Effector CD4-positive, alpha-beta T cell (primary cell): ENCODE data around the gene ZAP70.
A peak's percentile ranks its signal among the peaks of the same experiment; 100 is the strongest.

ENCODE experiments used
- DNase-seq: peaks from one replicate; pipeline ENCODE4 v3.0.0-alpha.2; 2020

Gene ZAP70

DNA sequence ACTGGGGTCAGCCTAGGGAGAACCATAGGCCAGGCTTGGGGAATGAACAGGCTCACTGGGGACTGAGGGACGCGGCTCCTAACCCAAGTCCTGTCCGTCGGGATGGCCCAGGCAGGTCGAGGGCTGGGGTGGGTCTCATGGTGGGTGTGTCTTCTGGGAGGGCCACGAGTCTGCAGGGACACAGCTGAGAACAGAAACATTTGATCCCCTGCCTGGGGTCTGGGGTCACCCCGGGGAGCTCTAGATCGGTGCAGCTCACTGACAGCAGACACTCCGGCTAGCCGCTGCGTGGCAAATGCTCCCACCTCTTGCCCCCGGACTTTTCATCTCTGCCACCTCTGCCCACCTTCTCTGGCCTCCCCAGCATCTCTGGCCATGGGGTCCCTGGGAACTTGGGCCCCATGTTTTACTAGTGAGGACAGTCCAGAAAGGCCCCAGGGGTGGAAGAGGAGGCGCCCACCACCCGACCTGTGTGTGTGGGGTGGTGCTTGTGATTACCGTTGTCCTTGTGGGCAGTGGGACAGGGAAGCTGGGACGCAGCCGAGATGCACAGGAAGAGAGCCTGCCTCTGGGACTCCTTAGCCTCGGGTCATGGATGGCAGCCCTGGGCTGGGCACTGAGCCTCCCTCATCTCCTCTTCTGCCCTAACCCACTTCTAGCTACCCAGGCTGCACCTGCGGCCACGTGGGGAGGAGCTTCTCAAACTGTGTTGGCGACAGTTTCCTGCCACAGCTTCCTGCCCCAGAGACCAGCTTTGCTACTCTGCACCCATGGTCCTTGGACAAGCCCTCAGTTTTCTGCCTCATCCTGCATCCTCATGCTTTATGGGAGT is 4.9 kb downstream of the ZAP70 start:
- peak; percentile 60 for DNase-seq

DNA sequence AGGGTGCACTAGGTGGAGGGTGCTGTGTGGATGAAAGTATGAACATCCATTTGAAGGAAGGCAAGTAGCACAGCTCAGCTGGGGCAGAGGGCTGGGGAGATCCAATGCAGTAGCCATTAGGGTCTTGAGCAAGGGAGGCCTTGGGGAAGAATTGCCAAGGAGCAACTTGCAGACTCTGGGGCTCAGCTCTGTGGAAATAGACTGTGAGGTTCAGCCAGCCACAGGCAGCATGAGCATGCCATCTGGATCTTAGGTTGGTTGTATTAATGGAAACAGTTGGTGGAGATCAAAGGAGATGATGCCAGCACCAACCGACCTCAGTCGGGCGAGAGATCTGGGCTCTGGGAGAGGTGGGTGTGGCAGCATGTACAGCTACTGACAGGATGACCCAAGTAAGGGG is 5.6 kb downstream of the ZAP70 start:
- no peak for DNase-seq

DNA sequence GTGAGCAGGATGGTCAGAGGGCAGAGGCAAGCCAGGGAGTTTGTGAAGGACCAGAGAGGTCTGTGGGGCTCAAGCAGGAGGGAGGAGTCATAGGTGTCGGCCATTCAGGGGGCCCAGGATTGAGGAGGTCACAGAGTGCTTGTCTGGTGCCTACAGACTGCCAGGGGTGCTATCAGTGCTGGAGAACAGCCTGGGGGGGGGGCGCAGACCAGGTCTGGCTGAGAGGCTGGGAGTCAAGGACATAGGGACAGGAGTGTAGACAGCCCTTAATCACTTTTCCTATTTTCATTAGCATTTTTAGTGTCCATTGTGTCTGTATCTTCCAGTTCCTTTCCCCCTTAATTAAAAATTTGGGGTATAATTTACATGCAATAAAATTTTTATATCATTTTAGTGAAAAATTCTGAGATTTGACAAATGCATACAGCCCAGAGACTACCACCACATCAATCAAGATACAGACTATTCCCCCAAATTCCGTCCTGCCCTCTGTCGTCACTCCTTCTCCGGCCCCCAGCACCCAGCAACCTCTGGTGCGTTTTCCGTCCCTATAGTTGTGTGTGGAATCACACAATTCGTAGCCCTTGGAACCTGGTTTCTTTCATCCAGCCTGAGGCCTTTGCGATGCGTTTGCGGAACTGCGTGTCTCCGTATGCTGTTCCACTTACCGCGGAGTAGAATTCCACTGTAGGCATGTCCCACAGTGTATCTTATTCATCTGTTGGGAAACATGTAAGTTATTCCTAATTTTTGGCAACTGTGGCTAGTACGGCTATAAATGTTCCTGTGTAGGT is 6.2 kb downstream of the ZAP70 start:
- DNase-seq: no peak

DNA sequence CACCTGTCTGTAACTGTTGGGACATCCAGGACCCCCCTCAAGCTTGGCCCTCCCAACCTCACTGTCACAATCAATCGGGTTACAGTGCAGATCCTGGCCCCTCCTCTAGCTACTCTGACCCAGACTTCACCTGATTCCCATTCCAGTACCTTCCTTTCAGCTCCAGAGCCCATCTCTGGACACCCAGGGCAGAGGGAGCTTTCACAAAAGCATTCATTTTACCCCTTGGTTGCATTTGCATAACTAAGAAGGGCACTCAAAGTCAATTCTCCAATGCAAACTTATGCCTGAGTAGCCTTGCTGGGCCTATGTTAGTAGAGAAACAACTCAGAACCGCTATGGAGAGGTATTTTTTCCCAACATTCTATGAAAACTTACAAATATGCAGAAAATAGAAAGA is 7.4 kb downstream of the ZAP70 start:
- DNase-seq: no peak

DNA sequence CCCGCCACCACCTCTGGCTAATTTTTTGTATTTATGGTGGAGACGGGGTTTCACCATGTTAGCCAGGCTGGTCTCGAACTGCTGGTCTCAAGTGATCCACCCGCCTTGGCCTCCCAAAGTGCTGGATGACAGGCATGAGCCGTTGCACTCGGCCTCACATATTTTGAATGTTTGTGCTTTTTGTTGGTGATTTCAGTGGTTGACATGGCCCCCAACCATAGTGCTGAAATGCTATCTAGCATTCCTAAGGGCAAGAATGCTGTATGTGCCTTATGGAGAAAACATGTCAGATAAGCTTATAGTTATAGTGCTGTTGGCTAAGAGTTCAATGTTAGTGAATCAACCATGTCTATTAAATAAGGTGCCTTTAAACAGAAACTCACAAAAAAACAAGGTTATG is 8.9 kb downstream of the ZAP70 start:
- no peak for DNase-seq

DNA sequence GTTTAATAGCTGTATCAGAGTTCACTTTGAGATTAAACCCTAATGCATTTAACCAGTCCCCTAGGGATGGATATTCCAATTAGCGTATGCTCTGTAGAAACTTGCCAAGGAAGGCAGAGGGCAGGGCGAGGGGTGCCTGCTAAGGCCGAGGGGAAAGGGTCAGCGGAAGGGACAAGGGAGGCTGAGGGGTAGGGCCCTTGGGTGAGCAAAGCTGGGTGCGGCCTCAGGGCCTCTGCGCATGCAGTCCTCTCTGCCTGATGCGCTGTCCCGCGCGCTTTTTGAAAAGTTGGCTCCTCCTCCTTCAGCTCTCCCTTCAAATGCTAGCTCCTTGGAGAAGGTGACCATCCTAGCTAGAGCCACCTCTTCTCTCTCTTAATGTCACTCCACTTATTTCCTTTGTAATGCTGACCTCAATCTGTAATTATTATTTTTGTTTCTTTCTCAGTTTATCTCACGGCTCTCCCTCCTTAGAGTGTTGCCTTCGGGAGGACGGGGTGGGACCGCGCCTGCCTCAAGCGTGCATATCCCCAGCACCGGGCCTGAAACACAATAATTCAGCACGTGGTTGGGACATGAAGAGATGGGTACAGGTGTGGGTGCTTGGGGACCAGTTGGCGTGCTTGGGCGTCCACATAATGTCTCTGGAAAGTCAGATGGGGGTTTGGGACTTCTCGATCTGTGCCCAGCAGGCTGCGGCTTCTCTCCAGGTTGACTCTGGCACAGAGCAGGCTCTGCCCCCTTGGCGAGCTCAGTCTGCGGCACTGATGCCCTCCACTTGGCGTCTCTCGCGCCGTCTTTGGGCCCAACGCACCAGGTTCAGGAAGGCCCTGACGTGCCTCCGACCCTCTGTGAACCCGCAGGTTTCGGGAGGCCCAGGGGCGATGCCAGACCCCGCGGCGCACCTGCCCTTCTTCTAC is 10.0 kb downstream of the ZAP70 start:
- DNase-seq: no peak

DNA sequence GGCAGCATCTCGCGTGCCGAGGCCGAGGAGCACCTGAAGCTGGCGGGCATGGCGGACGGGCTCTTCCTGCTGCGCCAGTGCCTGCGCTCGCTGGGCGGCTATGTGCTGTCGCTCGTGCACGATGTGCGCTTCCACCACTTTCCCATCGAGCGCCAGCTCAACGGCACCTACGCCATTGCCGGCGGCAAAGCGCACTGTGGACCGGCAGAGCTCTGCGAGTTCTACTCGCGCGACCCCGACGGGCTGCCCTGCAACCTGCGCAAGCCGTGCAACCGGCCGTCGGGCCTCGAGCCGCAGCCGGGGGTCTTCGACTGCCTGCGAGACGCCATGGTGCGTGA is 10.7 kb downstream of the ZAP70 start:
- DNase-seq: no peak

DNA sequence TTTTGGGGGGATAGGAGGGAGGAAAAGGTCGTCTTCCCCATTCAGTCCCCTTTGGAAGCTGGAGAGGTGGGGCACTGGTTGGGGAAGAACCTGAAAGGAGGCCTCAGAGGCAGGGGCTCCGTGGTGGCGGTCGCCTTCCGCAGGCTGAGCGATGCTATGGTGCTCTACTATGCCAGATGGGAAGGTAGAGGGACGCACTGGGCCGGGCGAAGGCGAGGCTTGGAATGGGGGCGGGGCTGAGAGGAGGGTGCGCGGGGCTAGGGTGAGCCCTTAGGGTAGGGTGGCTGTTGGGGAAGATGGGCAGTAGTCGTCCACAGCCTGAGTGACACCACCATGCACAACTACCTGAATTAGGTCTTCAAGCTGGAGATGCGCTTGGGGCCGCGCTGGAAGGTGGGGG is 11.1 kb downstream of the ZAP70 start:
- DNase-seq: no peak

DNA sequence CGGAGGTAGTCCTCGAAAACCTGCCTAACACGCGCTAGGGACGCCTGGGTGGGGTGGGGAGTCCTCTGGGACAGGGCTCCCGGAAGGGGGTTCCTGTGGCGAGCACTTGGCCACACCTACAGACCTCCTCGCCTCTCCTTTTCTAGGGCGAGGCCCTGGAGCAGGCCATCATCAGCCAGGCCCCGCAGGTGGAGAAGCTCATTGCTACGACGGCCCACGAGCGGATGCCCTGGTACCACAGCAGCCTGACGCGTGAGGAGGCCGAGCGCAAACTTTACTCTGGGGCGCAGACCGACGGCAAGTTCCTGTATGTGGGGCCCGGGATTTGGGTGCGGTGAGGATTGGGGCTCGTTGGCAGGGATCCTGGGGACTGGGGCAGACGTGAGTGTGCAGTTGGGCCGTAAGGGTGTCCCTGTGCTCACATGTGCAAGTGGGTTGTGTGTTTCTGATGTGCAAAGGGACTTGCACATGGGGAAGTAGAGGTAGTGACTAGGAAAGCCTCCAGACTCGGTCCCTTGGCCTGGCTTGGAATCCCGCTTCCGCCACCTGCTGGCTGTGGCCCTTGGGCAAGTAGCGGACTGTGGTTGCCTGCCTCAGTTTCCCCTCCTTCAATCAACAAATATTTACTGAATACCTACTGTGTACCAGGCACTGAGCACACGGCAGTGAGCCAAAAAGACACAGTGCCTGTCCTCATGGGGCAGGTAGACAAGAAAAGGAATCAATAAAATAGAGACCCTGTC is 11.7 kb downstream of the ZAP70 start:
- no peak for DNase-seq

DNA sequence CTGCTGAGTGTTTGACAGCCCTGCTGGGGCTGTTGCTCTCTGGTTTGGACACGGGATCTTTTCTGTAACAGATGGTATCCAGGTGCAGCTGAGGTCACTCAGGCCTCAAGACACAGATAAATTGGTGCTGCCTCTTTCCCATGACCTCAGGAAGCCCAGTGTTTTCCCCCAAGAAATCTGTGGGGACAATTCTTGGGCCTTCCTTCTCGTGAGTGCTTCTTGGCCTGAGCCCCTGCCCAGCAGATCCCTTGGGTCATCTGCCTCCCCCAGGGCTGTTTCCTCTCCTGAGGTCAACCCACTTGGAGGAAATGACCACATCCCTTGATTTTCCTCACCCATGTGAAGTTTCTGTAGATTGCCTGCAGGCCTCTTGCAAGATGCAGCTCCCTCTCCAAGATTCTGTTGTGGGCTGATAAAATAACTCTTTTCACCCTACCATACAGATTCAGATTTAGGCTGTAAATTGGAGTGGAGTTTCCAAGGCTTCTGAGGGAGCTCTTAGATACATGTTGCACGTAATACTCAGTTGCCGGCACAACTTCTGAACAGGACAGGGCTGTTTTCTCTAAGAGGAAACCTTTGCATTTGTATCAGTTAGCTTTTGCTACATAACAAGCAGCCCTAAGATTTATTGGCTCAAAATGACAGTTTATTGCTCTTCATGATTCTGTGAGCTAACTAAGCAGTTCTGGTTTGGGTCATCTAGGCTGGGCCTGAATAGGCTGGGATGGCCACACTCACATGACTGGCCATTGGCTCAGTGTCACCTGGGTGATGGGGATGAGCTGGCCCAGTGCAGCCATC is 13.1 kb downstream of the ZAP70 start:
- DNase-seq: no peak

DNA sequence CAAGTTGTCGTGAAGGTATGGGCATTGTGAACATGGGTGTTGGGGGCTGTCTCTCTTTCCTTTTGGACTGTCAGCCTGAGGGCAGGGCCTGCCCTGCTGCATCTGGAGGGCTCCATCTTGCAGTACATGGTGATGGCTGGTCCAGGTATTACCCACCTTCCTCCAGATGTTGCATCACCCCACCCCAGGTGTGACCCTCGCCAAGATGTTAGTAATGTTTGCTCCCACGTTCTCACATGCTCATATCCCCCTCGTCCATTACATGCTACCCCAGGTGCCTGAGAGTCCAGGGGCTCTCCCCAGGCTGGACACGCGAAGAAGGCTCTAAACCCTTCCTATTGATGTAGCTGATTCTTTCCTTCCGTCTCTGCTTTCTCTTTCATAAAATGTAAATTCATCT is 13.9 kb downstream of the ZAP70 start:
- DNase-seq: no peak

DNA sequence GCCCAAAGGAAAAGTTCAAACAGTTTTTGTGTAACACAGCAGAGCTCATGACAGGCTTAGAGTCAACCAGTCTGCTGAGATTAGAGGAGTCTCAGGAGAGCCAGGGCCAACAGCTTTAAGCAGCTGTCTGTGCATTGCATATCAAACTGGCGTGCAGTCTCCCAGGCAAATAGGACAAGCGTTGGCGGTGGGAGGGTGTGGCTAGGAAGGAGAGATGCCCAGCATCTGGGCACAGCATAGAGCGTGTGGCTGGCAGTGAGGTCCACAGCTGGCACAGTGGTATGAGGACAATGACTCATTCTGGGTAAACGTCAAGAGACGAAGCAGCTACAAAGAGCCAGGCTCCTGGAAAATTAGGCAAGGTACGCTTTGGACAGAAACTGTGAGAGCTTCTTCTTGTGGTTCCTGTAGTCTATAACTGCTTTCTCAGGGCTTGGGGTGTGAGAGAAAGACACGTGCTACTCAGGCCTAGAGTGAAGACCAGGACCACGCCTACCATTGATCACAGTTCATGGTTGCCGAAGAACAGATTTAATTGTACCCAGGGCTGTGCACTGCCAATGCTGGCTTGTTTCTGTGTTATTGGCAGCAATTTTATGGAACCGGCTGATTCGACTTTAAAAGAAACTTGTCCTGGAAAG is 14.8 kb downstream of the ZAP70 start:
- no peak for DNase-seq

DNA sequence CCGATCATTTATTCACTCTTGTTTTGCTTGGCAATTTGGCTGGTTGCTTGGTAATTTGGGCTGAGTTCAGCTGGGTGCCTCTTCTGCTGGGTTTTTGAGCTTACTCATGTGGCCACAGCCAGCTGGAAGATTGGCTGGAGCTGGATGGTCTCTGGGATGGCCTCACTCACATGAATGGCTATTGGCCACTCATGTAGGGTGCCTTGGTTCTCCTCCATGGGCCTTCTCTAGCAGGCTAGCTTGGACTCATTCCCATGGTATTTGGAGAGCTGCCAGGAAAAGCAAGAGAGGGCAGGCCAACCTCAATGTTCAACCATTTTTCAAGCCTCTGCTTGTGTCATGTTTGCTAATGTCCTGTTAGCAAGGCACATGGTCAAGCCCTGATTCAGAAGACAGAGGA is 16.9 kb downstream of the ZAP70 start:
- no peak for DNase-seq

DNA sequence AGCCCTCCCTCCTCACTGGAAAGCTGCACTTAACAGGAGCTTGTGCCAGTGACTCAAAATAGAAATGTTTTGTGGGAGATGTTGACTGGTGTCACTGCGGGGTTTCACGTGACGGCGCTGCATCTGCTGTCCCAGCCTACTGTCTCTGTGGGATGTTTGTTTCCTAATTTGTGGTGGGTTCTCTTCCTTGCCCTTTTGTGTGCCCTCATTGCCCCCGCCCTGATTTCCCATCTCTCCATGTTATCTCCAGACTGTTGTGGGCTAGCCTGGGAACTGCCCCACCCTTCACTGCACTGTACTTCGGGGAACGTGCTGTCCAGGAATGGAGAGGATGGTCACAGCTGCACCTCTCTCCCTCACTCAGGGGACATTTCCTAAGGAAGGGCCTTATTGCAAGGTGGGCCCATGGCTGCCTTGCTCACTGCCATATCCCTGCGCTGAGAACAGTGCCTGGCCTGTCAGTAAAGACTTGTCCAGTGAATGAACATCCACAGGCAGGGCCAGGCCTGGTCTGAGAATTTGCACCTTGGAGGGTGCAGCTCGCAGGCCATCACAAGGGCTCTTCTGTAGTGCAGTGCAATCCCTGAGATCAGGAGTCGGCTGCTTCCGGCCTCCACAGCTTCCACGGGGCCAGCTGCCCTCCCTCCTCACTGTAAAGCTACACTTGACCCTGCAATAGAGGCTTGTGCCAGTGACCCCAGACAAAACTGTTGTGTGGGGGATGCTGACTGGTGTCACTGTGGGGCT is 18.1 kb downstream of the ZAP70 start:
- DNase-seq: no peak

DNA sequence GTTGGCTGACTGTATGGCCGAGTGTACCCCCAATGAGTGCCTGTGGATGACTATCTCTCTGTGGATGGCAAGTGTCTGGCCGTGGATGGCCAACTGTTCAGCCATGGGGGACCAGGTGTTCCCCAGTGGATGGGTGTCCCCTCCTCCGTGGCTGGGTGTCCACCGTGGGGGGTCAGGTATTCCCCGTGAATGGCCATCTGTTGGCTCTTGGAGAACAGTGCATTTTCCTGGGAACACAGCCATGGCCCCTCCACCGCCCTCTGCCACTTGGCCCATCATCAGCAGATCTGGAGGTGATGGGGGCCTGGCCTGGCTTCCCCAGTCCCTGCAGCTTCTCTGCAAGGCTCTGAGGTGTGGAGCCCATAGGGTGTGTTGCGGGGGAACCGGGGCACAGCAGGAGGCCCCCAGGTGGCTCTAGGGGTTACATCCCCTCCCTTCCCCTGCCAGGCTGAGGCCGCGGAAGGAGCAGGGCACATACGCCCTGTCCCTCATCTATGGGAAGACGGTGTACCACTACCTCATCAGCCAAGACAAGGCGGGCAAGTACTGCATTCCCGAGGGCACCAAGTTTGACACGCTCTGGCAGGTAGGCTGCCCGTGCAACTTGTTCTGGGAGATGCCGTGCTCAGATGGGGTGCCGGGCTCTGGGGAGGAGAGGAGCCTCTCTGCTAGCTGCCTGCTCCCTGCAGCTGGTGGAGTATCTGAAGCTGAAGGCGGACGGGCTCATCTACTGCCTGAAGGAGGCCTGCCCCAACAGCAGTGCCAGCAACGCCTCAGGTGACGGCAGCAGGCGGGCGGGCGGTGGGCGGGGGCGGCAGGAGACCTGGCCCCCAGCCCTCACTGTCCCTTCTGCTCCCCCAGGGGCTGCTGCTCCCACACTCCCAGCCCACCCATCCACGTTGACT is 19.3 kb downstream of the ZAP70 start:
- DNase-seq: no peak

DNA sequence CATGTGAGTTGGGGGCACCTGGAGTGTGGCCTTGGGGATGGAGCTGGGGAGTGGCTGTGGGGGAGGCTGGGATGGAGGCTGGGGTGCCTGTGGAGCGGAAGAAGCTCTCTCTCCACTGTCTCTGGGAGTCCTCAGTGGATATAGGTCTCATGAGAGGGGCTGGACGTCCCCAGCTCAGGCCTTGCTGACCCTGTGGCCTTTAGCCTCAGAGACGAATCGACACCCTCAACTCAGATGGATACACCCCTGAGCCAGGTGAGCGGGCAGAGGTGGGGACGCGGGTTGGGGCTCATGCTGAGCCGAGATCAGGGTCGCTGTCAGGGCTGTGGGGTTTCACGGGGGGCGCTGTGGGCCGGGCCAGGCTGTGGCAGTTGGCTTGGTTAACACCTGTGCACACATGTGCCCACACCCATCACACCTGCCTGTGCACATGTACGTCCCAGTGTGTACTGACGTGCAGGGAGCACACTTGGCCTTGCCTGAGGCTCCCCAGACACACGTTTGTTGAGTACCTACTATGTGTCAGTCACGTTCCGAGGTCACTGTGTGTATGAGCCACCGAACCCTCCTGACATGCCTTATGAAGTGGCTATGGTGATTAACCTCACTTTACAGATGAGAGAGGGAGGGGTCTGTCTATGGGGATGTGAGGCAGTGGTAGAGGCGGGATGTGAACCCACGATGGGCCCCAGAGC is 20.1 kb downstream of the ZAP70 start:
- no peak for DNase-seq

DNA sequence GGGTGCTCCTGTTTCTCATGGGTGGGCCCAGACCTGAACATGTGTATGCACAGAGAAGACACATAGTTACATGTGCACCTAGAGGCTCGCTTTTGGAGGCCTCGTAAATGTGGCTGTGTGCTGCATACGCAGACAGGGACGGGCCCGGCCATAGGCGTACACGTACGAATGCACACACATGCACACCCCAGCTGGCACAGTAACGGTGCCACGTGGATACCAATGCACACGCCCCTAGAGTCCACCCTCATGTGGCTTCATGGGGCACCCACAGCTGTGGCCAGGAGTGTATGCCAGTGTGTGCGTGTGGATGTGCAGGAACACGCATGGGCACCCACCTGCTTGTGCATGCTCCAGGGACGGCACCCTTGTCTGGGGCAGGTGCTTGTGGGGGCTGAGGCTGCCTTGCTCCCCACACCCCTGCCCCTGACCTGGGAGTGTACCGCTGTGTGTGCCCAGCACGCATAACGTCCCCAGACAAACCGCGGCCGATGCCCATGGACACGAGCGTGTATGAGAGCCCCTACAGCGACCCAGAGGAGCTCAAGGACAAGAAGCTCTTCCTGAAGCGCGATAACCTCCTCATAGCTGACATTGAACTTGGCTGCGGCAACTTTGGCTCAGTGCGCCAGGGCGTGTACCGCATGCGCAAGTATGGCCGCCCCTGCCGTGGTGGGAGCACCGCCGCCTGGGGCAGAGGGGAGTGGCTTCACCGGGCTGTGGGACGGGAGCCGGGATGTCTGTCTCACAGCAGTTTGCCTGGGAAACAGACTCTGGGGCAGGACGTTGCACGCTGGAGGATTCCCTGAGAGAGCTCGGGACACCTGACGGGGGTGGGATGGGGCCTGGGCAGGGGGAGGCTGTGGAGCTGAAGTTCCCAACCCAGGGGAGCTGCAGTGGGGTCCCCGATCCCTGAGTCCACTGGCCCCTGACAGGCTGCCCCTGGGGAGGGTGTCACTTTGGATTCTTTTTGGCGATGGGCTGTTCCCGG is 21.0 kb downstream of the ZAP70 start:
- DNase-seq: no peak
